GM06990 (cell line): ENCODE measurements around the gene ZNF839.

Experiments
- DNase-seq: peaks from one replicate; pipeline ENCODE4 v3.0.0-alpha.2; 2011; ENCODE audit not compliant: insufficient read length; ENCODE audit errors: extremely low read depth
- H3K27me3 ChIP-seq: replicated peaks from 2 replicates; pipeline ENCODE4 v1.6.0; 2011; ENCODE audit warnings: low read length; ENCODE audit not compliant: control insufficient read depth, insufficient read depth
- H3K36me3 ChIP-seq: 2 replicates; pipeline ENCODE4 v1.5.1; 2011; ENCODE audit warnings: low read length; ENCODE audit not compliant: control insufficient read depth, insufficient read depth
- H3K4me3 ChIP-seq: replicated peaks from 2 replicates; pipeline ENCODE4 v1.5.1; 2011; ENCODE audit warnings: low read depth, mild to moderate bottlenecking, control low read depth, low read length
- CTCF ChIP-seq: IDR thresholded peaks from 2 replicates; pipeline ENCODE4 v1.5.1; 2011; ENCODE audit warnings: low read length, control low read depth, mild to moderate bottlenecking, inconsistent platforms; ENCODE audit not compliant: insufficient read depth, poor library complexity, severe bottlenecking

Gene ZNF839

GRCh38 chr14:102279282-102279681 lies 40.3 kb upstream of the ZNF839 start:
- no peak for DNase-seq
- no peak overlapping the region for H3K4me3 ChIP-seq
- H3K36me3 ChIP-seq = no peaks in the 10 kb centered on the region
- H3K27me3 ChIP-seq = no peaks in the 10 kb centered on the region
- TF ChIP-seq CTCF = no peak

GRCh38 chr14:102279688-102280348 lies 39.7 kb upstream of the ZNF839 start:
- TF ChIP-seq CTCF = no peak
- H3K36me3 ChIP-seq = no peaks in the 10 kb centered on the region
- H3K27me3 ChIP-seq = no peaks in the 10 kb centered on the region
- DNase-seq = peak; percentile 13
- no peak overlapping the region for H3K4me3 ChIP-seq

- Histone ChIP-seq H3K27me3 (no peaks in the 10 kb centered on the region), H3K4me3 (no peak overlapping the region), H3K36me3 (no peaks in the 10 kb centered on the region)
- DNase-seq = no peak
- TF ChIP-seq CTCF = no peak
Measured at GRCh38 chr14:102280376-102280962, 39.1 kb upstream of the ZNF839 start.

GRCh38 chr14:102282751-102283465 lies 36.6 kb upstream of the ZNF839 start:
- no peak for TF ChIP-seq CTCF
- no peaks in the 10 kb centered on the region for H3K36me3 ChIP-seq
- no peak for DNase-seq
- no peak overlapping the region for H3K4me3 ChIP-seq
- no peaks in the 10 kb centered on the region for H3K27me3 ChIP-seq

GRCh38 chr14:102283631-102284129 lies 35.9 kb upstream of the ZNF839 start:
- no peaks in the 10 kb centered on the region for H3K27me3 ChIP-seq
- H3K4me3 ChIP-seq = no peak overlapping the region
- DNase-seq = no peak
- no peak for TF ChIP-seq CTCF
- no peaks in the 10 kb centered on the region for H3K36me3 ChIP-seq
